ENCODE measurements around the gene MAMDC4.
A peak's percentile ranks its signal among the peaks of the same experiment; 100 is the strongest.

The MAMDC4 gene

GRCh38 chr9:136828474-136829140 lies 23.5 kb upstream of the MAMDC4 start:
- DNase-seq (ENCODE audit: extremely low read depth, insufficient read length): no peak
- TF ChIP-seq CTCF (IDR thresholded peaks at IDR 0.05; ENCODE audit: insufficient read depth, low read length, poor library complexity, severe bottlenecking): no peak
- H3K36me3 ChIP-seq (ENCODE audit: control insufficient read depth, insufficient read depth, low read length): peaks cover 44% of the 10 kb centered on the region
- no peaks in the 10 kb centered on the region for H3K27me3 ChIP-seq (replicated peaks; ENCODE audit: control insufficient read depth, insufficient read depth, low read length)
- H3K4me3 ChIP-seq (replicated peaks; ENCODE audit: low read depth, low read length): no peak overlapping the region

GRCh38 chr9:136829412-136829811 lies 22.7 kb upstream of the MAMDC4 start:
- Histone ChIP-seq H3K36me3 (ENCODE audit: control insufficient read depth, insufficient read depth, low read length) (peaks cover 46% of the 10 kb centered on the region), H3K27me3 (replicated peaks; ENCODE audit: control insufficient read depth, insufficient read depth, low read length) (no peaks in the 10 kb centered on the region), H3K4me3 (replicated peaks; ENCODE audit: low read depth, low read length) (no peak overlapping the region)
- no peak for TF ChIP-seq CTCF (IDR thresholded peaks at IDR 0.05; ENCODE audit: insufficient read depth, low read length, poor library complexity, severe bottlenecking)
- no peak for DNase-seq (ENCODE audit: extremely low read depth, insufficient read length)

- no peak for TF ChIP-seq CTCF (IDR thresholded peaks at IDR 0.05; ENCODE audit: insufficient read depth, low read length, poor library complexity, severe bottlenecking)
- Histone ChIP-seq H3K36me3 (ENCODE audit: control insufficient read depth, insufficient read depth, low read length) (peaks cover 43% of the 10 kb centered on the region), H3K27me3 (replicated peaks; ENCODE audit: control insufficient read depth, insufficient read depth, low read length) (no peaks in the 10 kb centered on the region), H3K4me3 (replicated peaks; ENCODE audit: low read depth, low read length) (no peak overlapping the region)
- DNase-seq (ENCODE audit: extremely low read depth, insufficient read length): no peak
These were observed 21.9 kb upstream of the MAMDC4 start for GRCh38 chr9:136829981-136830885.

- peaks cover 43% of the 10 kb centered on the region for H3K36me3 ChIP-seq (ENCODE audit: control insufficient read depth, insufficient read depth, low read length)
- H3K27me3 ChIP-seq (replicated peaks; ENCODE audit: control insufficient read depth, insufficient read depth, low read length): no peaks in the 10 kb centered on the region
- TF ChIP-seq CTCF (IDR thresholded peaks at IDR 0.05; ENCODE audit: insufficient read depth, low read length, poor library complexity, severe bottlenecking): no peak
- DNase-seq (ENCODE audit: extremely low read depth, insufficient read length): peak; percentile 13
- H3K4me3 ChIP-seq (replicated peaks; ENCODE audit: low read depth, low read length): no peak overlapping the region
These were observed 21.0 kb upstream of the MAMDC4 start for GRCh38 chr9:136831002-136831719.

GRCh38 chr9:136831720-136832104 lies 20.4 kb upstream of the MAMDC4 start:
- Histone ChIP-seq H3K27me3 (replicated peaks; ENCODE audit: control insufficient read depth, insufficient read depth, low read length) (no peaks in the 10 kb centered on the region), H3K36me3 (ENCODE audit: control insufficient read depth, insufficient read depth, low read length) (peaks cover 44% of the 10 kb centered on the region), H3K4me3 (replicated peaks; ENCODE audit: low read depth, low read length) (no peak overlapping the region)
- peak; percentile 9 for DNase-seq (ENCODE audit: extremely low read depth, insufficient read length)
- TF ChIP-seq CTCF (IDR thresholded peaks at IDR 0.05; ENCODE audit: insufficient read depth, low read length, poor library complexity, severe bottlenecking): no peak

Measured in GM06990 (cell line).